A673 (cell line): ENCODE results near the gene SMIM44. TPM values are rescaled to one million over a fixed set of nuclear protein-coding genes. Genes with fewer than 3 reads are reported as not detected.
"Not testable (repeated sequence)": the region's sequence is repeated elsewhere in the genome, so short reads cannot be mapped to it uniquely, and the experiment has no call there.

Experiments used
- BruUV-seq: library from RNA; stranded (reverse); fragments of 400-500 nt; replicated peaks from 2 replicates; lab custom pipeline; 2021; lab: Mats Ljungman, UMichigan
- CTCF ChIA-PET: fragments of 300-600 bp; sonication (Branson Sonifier 250); formaldehyde crosslinking; loops from one replicate; lab custom pipeline; 2022; ENCODE audit warnings: antibody characterized with exemption; lab: Charles Lee
- POLR2A ChIA-PET: fragments of 300-600 bp; sonication (Branson Sonifier 250); formaldehyde crosslinking; loops from one replicate; lab custom pipeline; 2022; ENCODE audit warnings: antibody characterized with exemption; ENCODE audit not compliant: low non-redundant PET; lab: Charles Lee
- DNase-seq: peaks from one replicate; pipeline ENCODE4 v3.0.0-alpha.2; 2015; ENCODE audit warnings: low spot score
- H3K27ac ChIP-seq: fragments of 200-600 bp; sonication (generic); 2 replicates; pipeline ENCODE4 v1.5.1; 2016; ENCODE audit warnings: mixed run types, low read depth, mild to moderate bottlenecking, mixed read lengths, antibody characterized with exemption, low read length; ENCODE audit not compliant: poor library complexity, severe bottlenecking
- H3K27me3 ChIP-seq: fragments of 200-600 bp; sonication (generic); replicated peaks from 2 replicates; pipeline ENCODE4 v1.6.1; 2017; ENCODE audit warnings: mixed run types, low read depth, mild to moderate bottlenecking, mixed read lengths, antibody characterized with exemption, low read length; ENCODE audit not compliant: insufficient read depth, poor library complexity
- H3K36me3 ChIP-seq: fragments of 200-600 bp; sonication (generic); 2 replicates; pipeline ENCODE4 v1.6.1; 2016; ENCODE audit warnings: mixed run types, mild to moderate bottlenecking, mixed read lengths, antibody characterized with exemption, low read length; ENCODE audit not compliant: insufficient read depth, poor library complexity, severe bottlenecking
- H3K4me1 ChIP-seq: fragments of 200-600 bp; sonication (generic); 2 replicates; pipeline ENCODE4 v1.6.1; 2017; ENCODE audit warnings: mixed run types, mild to moderate bottlenecking, mixed read lengths, antibody characterized with exemption, low read length; ENCODE audit not compliant: insufficient read depth, poor library complexity, severe bottlenecking
- H3K4me3 ChIP-seq: fragments of 200-600 bp; sonication (generic); 2 replicates; pipeline ENCODE4 v1.5.1; 2016; ENCODE audit warnings: low read depth, mixed run types, mild to moderate bottlenecking, mixed read lengths, low read length; ENCODE audit not compliant: poor library complexity, severe bottlenecking
- H3K9me3 ChIP-seq: fragments of 200-600 bp; sonication (generic); 2 replicates; pipeline ENCODE4 v1.6.1; 2016; ENCODE audit warnings: mixed run types, low read depth, mild to moderate bottlenecking, mixed read lengths, antibody characterized with exemption, low read length; ENCODE audit not compliant: poor library complexity, severe bottlenecking
- EZH2 ChIP-seq: fragments of 200-600 bp; sonication (generic); IDR thresholded peaks from 2 replicates; pipeline ENCODE4 v1.6.1; 2017; ENCODE audit warnings: borderline replicate concordance, low read depth, mild to moderate bottlenecking, mixed read lengths, antibody characterized with exemption, low read length; ENCODE audit not compliant: poor library complexity, severe bottlenecking
- intact Hi-C: fragments of 100-400 bp; cut with micrococcal nuclease; formaldehyde crosslinking; loops from one replicate; pipeline ENCODE4 v1.10.0; 2022; ENCODE audit not compliant: unreplicated experiment
- total RNA-seq: library from RNA; stranded (reverse); gene quantifications from 2 replicates; pipeline ENCODE4 v1.2.3, GENCODE V29; 2021
- TF ChIP-seq, protein P1 (sequence below): fragments of 300-800, 200-600 bp; sonication (generic); conservative IDR thresholded peaks from 2 replicates; pipeline ENCODE4 v1.5.1; 2017; ENCODE audit warnings: low read depth, mild to moderate bottlenecking, antibody characterized with exemption, low read length, moderate library complexity, mixed read lengths

SMIM44 gene
- total RNA-seq, 1 experiment from 2014 or later, result not detected

DNA sequence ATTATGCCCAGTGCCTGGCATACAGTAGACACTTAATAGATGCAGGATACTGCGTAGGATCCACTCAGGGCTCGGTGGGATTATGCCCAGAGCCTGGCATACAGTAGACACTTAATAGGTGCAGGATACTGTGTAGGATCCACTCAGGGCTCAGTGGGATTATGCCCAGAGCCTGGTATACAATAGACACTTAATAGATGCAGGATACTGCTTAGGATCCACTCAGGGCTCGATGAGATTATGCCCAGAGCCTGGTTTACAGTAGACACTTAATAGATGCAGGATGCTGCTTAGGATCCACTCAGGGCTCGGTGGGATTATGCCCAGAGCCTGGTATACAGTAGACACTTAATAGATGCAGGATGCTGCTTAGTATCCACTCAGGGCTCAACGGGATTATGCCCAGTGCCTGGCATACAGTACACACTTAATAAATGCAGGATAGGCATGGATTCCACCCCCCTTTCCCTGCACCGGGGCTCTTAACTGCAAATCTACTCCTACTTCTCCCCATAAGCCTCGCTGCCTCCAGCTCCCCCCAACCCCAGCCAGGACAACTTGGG lies 27.8 kb downstream of the SMIM44 start:
- BruUV-seq, result no TSS peak
- intact Hi-C loops, result no loop called here
- no peaks in the 10 kb centered on the region for H3K27me3 ChIP-seq
- no peak overlapping the region for H3K27ac ChIP-seq
- no peak for DNase-seq
- POLR2A ChIA-PET, result no interaction called here
- TF ChIP-seq, protein P1, sequence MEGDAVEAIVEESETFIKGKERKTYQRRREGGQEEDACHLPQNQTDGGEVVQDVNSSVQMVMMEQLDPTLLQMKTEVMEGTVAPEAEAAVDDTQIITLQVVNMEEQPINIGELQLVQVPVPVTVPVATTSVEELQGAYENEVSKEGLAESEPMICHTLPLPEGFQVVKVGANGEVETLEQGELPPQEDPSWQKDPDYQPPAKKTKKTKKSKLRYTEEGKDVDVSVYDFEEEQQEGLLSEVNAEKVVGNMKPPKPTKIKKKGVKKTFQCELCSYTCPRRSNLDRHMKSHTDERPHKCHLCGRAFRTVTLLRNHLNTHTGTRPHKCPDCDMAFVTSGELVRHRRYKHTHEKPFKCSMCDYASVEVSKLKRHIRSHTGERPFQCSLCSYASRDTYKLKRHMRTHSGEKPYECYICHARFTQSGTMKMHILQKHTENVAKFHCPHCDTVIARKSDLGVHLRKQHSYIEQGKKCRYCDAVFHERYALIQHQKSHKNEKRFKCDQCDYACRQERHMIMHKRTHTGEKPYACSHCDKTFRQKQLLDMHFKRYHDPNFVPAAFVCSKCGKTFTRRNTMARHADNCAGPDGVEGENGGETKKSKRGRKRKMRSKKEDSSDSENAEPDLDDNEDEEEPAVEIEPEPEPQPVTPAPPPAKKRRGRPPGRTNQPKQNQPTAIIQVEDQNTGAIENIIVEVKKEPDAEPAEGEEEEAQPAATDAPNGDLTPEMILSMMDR, result no peak
- TF ChIP-seq EZH2, result no peak
- no peaks in the 10 kb centered on the region for H3K4me1 ChIP-seq
- CTCF ChIA-PET, result interaction anchor here (0.6 kb wide), 1 partner anchor 130 kb away, joined by 4 read pairs; no protein-coding TSS in a partner anchor
- H3K9me3 ChIP-seq, result no peaks in the 10 kb centered on the region
- peaks cover 51% of the 10 kb centered on the region for H3K36me3 ChIP-seq
- no peak overlapping the region for H3K4me3 ChIP-seq

DNA sequence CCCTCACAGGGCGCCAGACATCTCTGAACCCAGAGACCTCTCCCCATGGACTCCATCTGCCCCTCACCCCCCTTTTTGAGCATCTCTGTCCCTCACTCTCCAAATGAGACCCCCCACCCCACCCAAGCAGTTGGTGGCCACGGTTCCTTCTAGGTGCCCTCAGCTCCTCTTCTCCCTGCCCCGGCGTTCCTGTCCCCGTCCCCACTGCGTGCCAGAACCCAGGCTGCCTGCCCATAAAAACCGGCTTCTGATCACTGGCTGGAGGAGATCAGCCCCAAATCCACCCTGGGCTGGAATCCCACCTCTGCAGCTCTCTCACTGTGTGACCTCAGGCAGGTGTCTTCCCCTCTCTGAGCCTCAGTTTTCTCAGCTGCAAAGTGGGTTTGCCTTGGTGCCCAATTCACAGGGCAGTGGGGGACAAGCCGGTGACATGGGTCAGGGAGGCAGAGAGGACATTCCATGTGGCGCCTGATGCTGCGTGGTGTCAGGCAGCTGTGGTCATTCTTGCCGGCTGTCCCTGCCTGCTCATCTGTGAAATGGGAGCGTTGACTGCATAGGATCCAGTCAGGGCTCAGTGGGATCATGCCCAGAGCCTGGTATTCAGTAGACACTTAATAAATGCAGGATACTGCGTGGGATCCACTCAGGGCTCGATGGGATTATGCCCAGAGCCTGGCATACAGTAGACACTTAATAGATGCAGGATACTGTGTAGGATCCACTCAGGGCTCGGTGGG lies 28.4 kb downstream of the SMIM44 start:
- H3K27me3 ChIP-seq, result no peaks in the 10 kb centered on the region
- H3K27ac ChIP-seq, result no peak overlapping the region
- ChIA-PET POLR2A (no interaction called here), CTCF (no interaction called here)
- H3K36me3 ChIP-seq, result peaks cover 53% of the 10 kb centered on the region
- intact Hi-C loops, result no loop called here
- BruUV-seq, result no TSS peak
- TF ChIP-seq, protein P1, result no peak
- TF ChIP-seq EZH2, result no peak
- H3K9me3 ChIP-seq, result no peaks in the 10 kb centered on the region
- H3K4me3 ChIP-seq, result no peak overlapping the region
- no peak for DNase-seq
- H3K4me1 ChIP-seq, result no peaks in the 10 kb centered on the region

DNA sequence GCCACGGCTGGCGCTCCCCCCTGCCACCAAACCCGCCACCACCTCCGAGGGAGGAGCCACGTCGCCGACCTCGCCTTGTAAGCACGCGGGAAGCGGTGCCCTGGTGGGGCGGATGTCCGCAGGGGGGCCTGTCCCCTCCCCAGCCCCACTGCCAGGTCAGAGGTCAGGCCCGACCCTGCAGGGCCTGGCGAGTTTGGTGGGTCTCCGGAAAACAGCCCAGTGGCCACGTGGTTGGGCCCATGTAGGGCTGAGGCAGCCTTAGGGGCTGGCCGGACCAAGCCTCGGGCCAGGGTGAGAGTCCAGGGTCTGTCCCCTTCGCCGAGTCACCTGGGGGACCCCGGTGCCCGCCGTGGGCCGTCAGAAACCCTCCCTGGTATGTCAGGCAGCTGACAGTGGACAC lies 29.4 kb downstream of the SMIM44 start:
- BruUV-seq, result no TSS peak
- no peak overlapping the region for H3K4me3 ChIP-seq
- H3K27me3 ChIP-seq, result no peaks in the 10 kb centered on the region
- ChIA-PET CTCF (interaction anchor here (0.6 kb wide), 1 partner anchor 156 kb away, joined by 3 read pairs; no protein-coding TSS in a partner anchor), POLR2A (no interaction called here)
- no peaks in the 10 kb centered on the region for H3K9me3 ChIP-seq
- H3K27ac ChIP-seq, result no peak overlapping the region
- TF ChIP-seq EZH2, result no peak
- TF ChIP-seq, protein P1, result no peak
- H3K36me3 ChIP-seq, result peaks cover 56% of the 10 kb centered on the region
- intact Hi-C loops, result no loop called here
- DNase-seq, result no peak
- H3K4me1 ChIP-seq, result no peaks in the 10 kb centered on the region

DNA sequence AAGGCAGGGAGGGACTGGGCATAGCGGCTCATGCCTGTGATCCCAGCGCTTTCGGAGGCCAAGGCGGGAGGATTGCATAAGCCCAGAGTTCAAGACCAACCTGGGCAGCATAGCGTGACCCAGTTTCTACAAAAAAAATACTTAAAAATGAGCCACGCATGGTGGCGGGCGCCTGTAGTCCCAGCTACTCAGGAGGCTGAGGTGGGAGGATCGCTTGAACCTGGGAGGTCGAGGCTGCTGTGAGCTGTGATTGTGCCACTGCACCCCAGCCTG lies 30.4 kb downstream of the SMIM44 start:
- H3K4me3 ChIP-seq, H3K27ac ChIP-seq, POLR2A ChIA-PET, H3K9me3 ChIP-seq, intact Hi-C loops, H3K4me1 ChIP-seq, CTCF ChIA-PET, BruUV-seq, H3K27me3 ChIP-seq, DNase-seq: not testable (repeated sequence)
- H3K36me3 ChIP-seq, result peaks cover 59% of the 10 kb centered on the region
